ENCODE data around the gene KRT9. TPM values are rescaled to one million over a fixed set of nuclear protein-coding genes. Genes with fewer than 3 reads are reported as not detected.
A peak's percentile ranks its signal among the peaks of the same experiment; 100 is the strongest.

The KRT9 gene
- total RNA-seq, 1 experiment from 2014 or later, result not detected

DNA sequence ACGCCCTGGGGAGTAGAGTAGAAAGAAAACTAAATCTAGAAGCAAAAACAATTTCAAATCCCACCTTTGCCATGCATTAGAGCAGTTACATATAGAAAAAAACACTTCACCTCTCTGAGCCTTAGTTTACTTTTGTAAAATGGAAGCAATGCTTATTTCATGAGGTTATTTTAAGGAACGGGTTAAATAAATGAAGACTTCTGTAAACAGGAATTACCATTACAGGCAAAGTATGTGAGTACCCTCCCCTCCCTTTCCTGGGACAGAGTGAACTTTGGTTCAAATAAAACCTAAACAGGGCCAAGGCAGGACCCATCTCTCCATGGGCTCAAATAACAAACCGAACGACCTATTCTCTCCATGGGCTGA is 48.6 kb downstream of the KRT9 start:
- Histone ChIP-seq H3K4me1 (ENCODE audit: insufficient read depth, low read length, poor library complexity, severe bottlenecking) (no peaks in the 10 kb centered on the region), H3K27me3 (replicated peaks; ENCODE audit: insufficient read depth, low read depth, low read length, poor library complexity) (no peaks in the 10 kb centered on the region), H3K4me3 (ENCODE audit: low read depth, low read length, poor library complexity, severe bottlenecking) (no peak overlapping the region), H3K36me3 (ENCODE audit: insufficient read depth, low read length, poor library complexity, severe bottlenecking) (no peaks in the 10 kb centered on the region), H3K27ac (ENCODE audit: low read depth, low read length, poor library complexity, severe bottlenecking) (no peak overlapping the region), H3K9me3 (ENCODE audit: low read depth, low read length, poor library complexity, severe bottlenecking) (no peaks in the 10 kb centered on the region)
- no peak for TF ChIP-seq EZH2 (IDR thresholded peaks at IDR 0.05; ENCODE audit: borderline replicate concordance, low read depth, low read length, poor library complexity, severe bottlenecking)
- TF ChIP-seq, protein P1, sequence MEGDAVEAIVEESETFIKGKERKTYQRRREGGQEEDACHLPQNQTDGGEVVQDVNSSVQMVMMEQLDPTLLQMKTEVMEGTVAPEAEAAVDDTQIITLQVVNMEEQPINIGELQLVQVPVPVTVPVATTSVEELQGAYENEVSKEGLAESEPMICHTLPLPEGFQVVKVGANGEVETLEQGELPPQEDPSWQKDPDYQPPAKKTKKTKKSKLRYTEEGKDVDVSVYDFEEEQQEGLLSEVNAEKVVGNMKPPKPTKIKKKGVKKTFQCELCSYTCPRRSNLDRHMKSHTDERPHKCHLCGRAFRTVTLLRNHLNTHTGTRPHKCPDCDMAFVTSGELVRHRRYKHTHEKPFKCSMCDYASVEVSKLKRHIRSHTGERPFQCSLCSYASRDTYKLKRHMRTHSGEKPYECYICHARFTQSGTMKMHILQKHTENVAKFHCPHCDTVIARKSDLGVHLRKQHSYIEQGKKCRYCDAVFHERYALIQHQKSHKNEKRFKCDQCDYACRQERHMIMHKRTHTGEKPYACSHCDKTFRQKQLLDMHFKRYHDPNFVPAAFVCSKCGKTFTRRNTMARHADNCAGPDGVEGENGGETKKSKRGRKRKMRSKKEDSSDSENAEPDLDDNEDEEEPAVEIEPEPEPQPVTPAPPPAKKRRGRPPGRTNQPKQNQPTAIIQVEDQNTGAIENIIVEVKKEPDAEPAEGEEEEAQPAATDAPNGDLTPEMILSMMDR (conservative IDR thresholded peaks at IDR 0.05; ENCODE audit: low read depth, low read length), result no peak
- ChIA-PET CTCF (no interaction called here), POLR2A (ENCODE audit: low non-redundant PET) (no interaction called here)
- intact Hi-C loops (cut with micrococcal nuclease; ENCODE audit: unreplicated experiment), result no loop called here
- no peak for DNase-seq (ENCODE audit: low spot score)
- BruUV-seq (replicated peaks), result no TSS peak

DNA sequence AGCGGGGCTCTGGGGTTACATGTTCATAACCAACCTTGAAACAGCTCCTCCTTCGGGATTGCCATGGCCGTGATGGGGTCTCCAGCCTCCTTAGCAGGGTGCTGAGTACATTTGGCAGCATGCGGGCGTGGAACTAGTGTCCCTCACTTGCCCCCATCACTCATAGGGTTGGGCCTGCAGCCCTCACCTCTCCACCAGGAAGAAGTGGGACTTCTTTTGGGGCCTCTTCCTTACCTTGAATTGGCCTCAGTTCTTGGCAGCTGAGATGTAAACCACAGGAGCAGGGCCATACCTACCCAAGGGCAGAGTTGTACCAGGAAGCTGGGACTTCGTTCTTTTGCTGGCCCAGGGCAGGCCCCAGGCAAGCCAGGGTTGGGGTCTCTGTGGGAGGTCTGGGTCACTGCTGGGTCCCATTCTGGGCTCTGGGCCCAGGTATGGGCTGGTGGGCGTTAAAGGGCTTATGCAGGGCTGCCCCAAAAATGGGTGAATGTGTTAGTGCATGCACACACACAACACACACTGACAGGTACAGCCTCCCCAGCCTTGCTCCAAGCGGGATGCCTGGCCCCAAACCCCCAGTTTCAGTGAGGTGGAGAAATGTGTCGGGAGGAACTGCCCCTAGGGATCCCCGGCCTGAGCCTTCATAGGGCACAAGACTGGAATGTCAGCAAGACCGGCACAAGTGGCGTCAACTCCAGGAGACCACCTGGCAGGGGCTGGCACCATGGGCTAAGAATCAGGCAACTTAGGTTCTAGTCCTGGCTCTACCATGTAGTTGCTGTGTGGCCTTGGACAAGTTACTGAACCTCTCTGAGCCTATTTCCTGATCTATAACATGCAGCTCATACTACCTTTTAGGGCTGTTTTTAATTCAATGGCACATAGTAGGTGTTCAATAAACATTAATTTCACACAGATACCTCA is 49.3 kb downstream of the KRT9 start:
- DNase-seq (ENCODE audit: low spot score), result no peak
- Histone ChIP-seq H3K27ac (ENCODE audit: low read depth, low read length, poor library complexity, severe bottlenecking) (no peak overlapping the region), H3K36me3 (ENCODE audit: insufficient read depth, low read length, poor library complexity, severe bottlenecking) (no peaks in the 10 kb centered on the region), H3K9me3 (ENCODE audit: low read depth, low read length, poor library complexity, severe bottlenecking) (no peaks in the 10 kb centered on the region), H3K27me3 (replicated peaks; ENCODE audit: insufficient read depth, low read depth, low read length, poor library complexity) (no peaks in the 10 kb centered on the region), H3K4me3 (ENCODE audit: low read depth, low read length, poor library complexity, severe bottlenecking) (no peak overlapping the region), H3K4me1 (ENCODE audit: insufficient read depth, low read length, poor library complexity, severe bottlenecking) (no peaks in the 10 kb centered on the region)
- ChIA-PET CTCF (no interaction called here), POLR2A (ENCODE audit: low non-redundant PET) (no interaction called here)
- no peak for TF ChIP-seq EZH2 (IDR thresholded peaks at IDR 0.05; ENCODE audit: borderline replicate concordance, low read depth, low read length, poor library complexity, severe bottlenecking)
- TF ChIP-seq, protein P1 (conservative IDR thresholded peaks at IDR 0.05; ENCODE audit: low read depth, low read length), result no peak
- intact Hi-C loops (cut with micrococcal nuclease; ENCODE audit: unreplicated experiment), result no loop called here
- no TSS peak for BruUV-seq (replicated peaks)

- ChIA-PET POLR2A (ENCODE audit: low non-redundant PET) (no interaction called here), CTCF (no interaction called here)
- no TSS peak for BruUV-seq (replicated peaks)
- Histone ChIP-seq H3K27ac (ENCODE audit: low read depth, low read length, poor library complexity, severe bottlenecking) (no peak overlapping the region), H3K4me1 (ENCODE audit: insufficient read depth, low read length, poor library complexity, severe bottlenecking) (no peaks in the 10 kb centered on the region), H3K9me3 (ENCODE audit: low read depth, low read length, poor library complexity, severe bottlenecking) (no peaks in the 10 kb centered on the region), H3K4me3 (ENCODE audit: low read depth, low read length, poor library complexity, severe bottlenecking) (no peak overlapping the region), H3K36me3 (ENCODE audit: insufficient read depth, low read length, poor library complexity, severe bottlenecking) (no peaks in the 10 kb centered on the region), H3K27me3 (replicated peaks; ENCODE audit: insufficient read depth, low read depth, low read length, poor library complexity) (no peaks in the 10 kb centered on the region)
- TF ChIP-seq, protein P1 (conservative IDR thresholded peaks at IDR 0.05; ENCODE audit: low read depth, low read length), result no peak
- no peak for TF ChIP-seq EZH2 (IDR thresholded peaks at IDR 0.05; ENCODE audit: borderline replicate concordance, low read depth, low read length, poor library complexity, severe bottlenecking)
- DNase-seq (ENCODE audit: low spot score), result peak; percentile 4
- intact Hi-C loops (cut with micrococcal nuclease; ENCODE audit: unreplicated experiment), result no loop called here
Measured at GRCh38 chr17:41521574-41522261, 50.1 kb downstream of the KRT9 start.
